SK-N-SH treated with all-trans-retinoic acid at 6 μM for 48 hours (cell line): Measurements from ENCODE around the gene AFAP1.

Source experiments
- BACH2 ChIP-seq: fragments of 250-450 bp; sonication (Bioruptor Pico); IDR thresholded peaks from 2 replicates; pipeline ENCODE4 v1.9.0; 2021; ENCODE audit warnings: mild to moderate bottlenecking, borderline replicate concordance
- PPARA ChIP-seq: fragments of 250-450 bp; sonication (Bioruptor Pico); IDR thresholded peaks from 2 replicates; pipeline ENCODE4 v1.5.0; 2020; ENCODE audit warnings: mild to moderate bottlenecking, borderline replicate concordance
- RARB ChIP-seq: fragments of 250-450 bp; sonication (Bioruptor Pico); IDR thresholded peaks from 2 replicates; pipeline ENCODE4 v1.8.0; 2021; ENCODE audit warnings: mild to moderate bottlenecking, moderate library complexity
- TCF4 ChIP-seq: fragments of 250-450 bp; sonication (Bioruptor Pico); IDR thresholded peaks from 2 replicates; pipeline ENCODE4 v1.8.0; 2021; ENCODE audit warnings: mild to moderate bottlenecking, moderate library complexity, borderline replicate concordance
- TOX ChIP-seq: fragments of 250-450 bp; sonication (Bioruptor Pico); IDR thresholded peaks from 2 replicates; pipeline ENCODE4 v1.8.0; 2021; ENCODE audit warnings: mild to moderate bottlenecking, moderate library complexity, borderline replicate concordance
- ZFP30 ChIP-seq: fragments of 450-650 bp; formaldehyde crosslinking; IDR thresholded peaks from 2 replicates; pipeline ENCODE4 v1.5.0; 2022; ENCODE audit warnings: mild to moderate bottlenecking, moderate library complexity
- TF ChIP-seq, protein P1 (sequence below): fragments of 250-450 bp; sonication (Bioruptor Pico); IDR thresholded peaks from 2 replicates; pipeline ENCODE4 v1.5.0; 2020; ENCODE audit warnings: mild to moderate bottlenecking, moderate library complexity
- TF ChIP-seq, protein P2 (sequence below): fragments of 250-450 bp; sonication (Bioruptor Pico); IDR thresholded peaks from 2 replicates; pipeline ENCODE4 v1.5.1; 2020; ENCODE audit warnings: low read depth, mild to moderate bottlenecking, moderate library complexity
- TF ChIP-seq, protein P3 (sequence below): fragments of 250-450 bp; sonication (Bioruptor Pico); IDR thresholded peaks from 2 replicates; pipeline ENCODE4 v1.8.0; 2020; ENCODE audit warnings: mild to moderate bottlenecking, moderate library complexity, borderline replicate concordance

DNA sequence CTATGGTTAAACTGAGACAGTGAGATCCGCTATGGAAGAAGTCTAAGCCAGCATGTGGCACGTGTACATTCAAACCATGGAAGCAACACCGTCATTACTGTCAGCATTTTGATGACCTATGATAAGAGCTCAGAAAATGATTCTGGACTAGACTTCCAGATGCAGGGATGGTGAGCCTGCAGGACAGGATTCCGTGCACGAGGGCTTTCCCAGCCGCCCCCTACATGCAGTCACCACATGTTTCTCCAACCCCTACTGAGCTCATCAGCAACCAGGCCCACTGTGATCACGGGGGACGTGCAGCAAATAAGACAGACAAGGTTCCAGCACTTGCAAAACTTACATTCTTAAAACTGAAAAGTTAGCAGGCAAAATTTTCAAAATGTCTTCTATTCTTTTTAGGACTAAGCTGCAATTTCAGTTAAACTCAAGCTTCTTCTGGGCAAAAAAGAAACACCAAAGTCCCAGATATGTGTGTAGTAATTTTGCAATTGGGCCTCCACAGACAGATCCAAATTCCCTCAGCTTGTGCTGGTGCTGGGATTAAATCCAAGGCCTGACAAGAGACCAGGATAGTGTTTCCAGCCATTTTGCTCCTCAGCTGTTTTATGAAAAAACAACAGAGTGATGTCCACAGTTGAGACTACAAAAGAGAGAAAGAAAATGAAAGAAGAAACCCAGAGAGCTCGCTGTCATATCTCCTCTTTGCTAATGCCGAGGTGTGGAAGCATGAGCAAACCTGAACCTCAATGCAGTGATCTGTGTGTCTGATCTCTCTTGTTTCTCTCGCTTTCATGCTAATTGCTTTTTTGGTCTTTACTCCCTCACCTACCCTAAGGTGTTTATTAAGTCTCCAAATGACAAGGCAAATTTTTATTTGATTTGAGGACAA, 118.2 kb downstream of the AFAP1 start:
- TF ChIP-seq, protein P1, sequence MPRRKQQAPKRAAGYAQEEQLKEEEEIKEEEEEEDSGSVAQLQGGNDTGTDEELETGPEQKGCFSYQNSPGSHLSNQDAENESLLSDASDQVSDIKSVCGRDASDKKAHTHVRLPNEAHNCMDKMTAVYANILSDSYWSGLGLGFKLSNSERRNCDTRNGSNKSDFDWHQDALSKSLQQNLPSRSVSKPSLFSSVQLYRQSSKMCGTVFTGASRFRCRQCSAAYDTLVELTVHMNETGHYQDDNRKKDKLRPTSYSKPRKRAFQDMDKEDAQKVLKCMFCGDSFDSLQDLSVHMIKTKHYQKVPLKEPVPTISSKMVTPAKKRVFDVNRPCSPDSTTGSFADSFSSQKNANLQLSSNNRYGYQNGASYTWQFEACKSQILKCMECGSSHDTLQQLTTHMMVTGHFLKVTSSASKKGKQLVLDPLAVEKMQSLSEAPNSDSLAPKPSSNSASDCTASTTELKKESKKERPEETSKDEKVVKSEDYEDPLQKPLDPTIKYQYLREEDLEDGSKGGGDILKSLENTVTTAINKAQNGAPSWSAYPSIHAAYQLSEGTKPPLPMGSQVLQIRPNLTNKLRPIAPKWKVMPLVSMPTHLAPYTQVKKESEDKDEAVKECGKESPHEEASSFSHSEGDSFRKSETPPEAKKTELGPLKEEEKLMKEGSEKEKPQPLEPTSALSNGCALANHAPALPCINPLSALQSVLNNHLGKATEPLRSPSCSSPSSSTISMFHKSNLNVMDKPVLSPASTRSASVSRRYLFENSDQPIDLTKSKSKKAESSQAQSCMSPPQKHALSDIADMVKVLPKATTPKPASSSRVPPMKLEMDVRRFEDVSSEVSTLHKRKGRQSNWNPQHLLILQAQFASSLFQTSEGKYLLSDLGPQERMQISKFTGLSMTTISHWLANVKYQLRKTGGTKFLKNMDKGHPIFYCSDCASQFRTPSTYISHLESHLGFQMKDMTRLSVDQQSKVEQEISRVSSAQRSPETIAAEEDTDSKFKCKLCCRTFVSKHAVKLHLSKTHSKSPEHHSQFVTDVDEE (CRISPR knock-in tag): no peak; the same call in 1 of the 2 replicates
- TF ChIP-seq TCF4 (CRISPR knock-in tag) (peak; percentile 86), ZFP30 (CRISPR knock-in tag) (no peak), TOX (CRISPR knock-in tag) (no peak), BACH2 (CRISPR knock-in tag) (no peak), RARB (CRISPR knock-in tag) (no peak), PPARA (CRISPR knock-in tag) (no peak)
- TF ChIP-seq, protein P2, sequence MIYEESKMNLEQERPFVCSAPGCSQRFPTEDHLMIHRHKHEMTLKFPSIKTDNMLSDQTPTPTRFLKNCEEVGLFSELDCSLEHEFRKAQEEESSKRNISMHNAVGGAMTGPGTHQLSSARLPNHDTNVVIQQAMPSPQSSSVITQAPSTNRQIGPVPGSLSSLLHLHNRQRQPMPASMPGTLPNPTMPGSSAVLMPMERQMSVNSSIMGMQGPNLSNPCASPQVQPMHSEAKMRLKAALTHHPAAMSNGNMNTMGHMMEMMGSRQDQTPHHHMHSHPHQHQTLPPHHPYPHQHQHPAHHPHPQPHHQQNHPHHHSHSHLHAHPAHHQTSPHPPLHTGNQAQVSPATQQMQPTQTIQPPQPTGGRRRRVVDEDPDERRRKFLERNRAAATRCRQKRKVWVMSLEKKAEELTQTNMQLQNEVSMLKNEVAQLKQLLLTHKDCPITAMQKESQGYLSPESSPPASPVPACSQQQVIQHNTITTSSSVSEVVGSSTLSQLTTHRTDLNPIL (CRISPR knock-in tag): no peak
- TF ChIP-seq, protein P3, sequence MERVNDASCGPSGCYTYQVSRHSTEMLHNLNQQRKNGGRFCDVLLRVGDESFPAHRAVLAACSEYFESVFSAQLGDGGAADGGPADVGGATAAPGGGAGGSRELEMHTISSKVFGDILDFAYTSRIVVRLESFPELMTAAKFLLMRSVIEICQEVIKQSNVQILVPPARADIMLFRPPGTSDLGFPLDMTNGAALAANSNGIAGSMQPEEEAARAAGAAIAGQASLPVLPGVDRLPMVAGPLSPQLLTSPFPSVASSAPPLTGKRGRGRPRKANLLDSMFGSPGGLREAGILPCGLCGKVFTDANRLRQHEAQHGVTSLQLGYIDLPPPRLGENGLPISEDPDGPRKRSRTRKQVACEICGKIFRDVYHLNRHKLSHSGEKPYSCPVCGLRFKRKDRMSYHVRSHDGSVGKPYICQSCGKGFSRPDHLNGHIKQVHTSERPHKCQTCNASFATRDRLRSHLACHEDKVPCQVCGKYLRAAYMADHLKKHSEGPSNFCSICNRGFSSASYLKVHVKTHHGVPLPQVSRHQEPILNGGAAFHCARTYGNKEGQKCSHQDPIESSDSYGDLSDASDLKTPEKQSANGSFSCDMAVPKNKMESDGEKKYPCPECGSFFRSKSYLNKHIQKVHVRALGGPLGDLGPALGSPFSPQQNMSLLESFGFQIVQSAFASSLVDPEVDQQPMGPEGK (CRISPR knock-in tag): no peak
